AG10803 (cell line): ENCODE results near the gene SH3D19.
A peak's percentile ranks its signal among the peaks of the same experiment; 100 is the strongest.

Source experiments
- DNase-seq: peaks from one replicate; pipeline ENCODE4 v3.0.0; 2010; ENCODE audit warnings: low read depth
- H3K4me3 ChIP-seq: 2 replicates; pipeline ENCODE4 v1.5.1; 2011; ENCODE audit warnings: mild to moderate bottlenecking, low read length, control low read depth
- CTCF ChIP-seq: conservative IDR thresholded peaks from 2 replicates; pipeline ENCODE4 v1.5.1; 2011; ENCODE audit warnings: mild to moderate bottlenecking, low read length, control low read depth, inconsistent platforms

The SH3D19 gene

GRCh38 chr4:151198748-151199147 lies 126.7 kb downstream of the SH3D19 start:
- no peak for TF ChIP-seq CTCF
- H3K4me3 ChIP-seq: no peak overlapping the region
- DNase-seq: peak; percentile 60

GRCh38 chr4:151197247-151197646 lies 128.2 kb downstream of the SH3D19 start:
- DNase-seq: peak; percentile 86
- no peak for TF ChIP-seq CTCF
- peak overlapping the region; percentile 2 for H3K4me3 ChIP-seq

GRCh38 chr4:151195801-151196200 lies 129.6 kb downstream of the SH3D19 start:
- peak; percentile 64 for DNase-seq
- H3K4me3 ChIP-seq: no peak overlapping the region
- TF ChIP-seq CTCF: no peak

- DNase-seq: no peak
- H3K4me3 ChIP-seq: no peak overlapping the region
Observed at GRCh38 chr4:151193414-151193813, 132.0 kb downstream of the SH3D19 start.

GRCh38 chr4:151192556-151193235 lies 132.7 kb downstream of the SH3D19 start:
- H3K4me3 ChIP-seq: no peak overlapping the region
- peak; percentile 49 for DNase-seq
- 0 out of 2 replicates have a peak, but pooled peaks have one; percentile 3 for TF ChIP-seq CTCF

More at GRCh38 chr4:151193414-151193813, 132.0 kb downstream of the SH3D19 start:
- TF ChIP-seq CTCF: no peak

- no peak overlapping the region for H3K4me3 ChIP-seq
- TF ChIP-seq CTCF: no peak
- peak; percentile 43 for DNase-seq
Observed at GRCh38 chr4:151184523-151185458, 140.6 kb downstream of the SH3D19 start.
